H9 (cell line): Measurements from ENCODE around the gene TRMT44. TPM values are rescaled to one million over a fixed set of nuclear protein-coding genes. Genes with fewer than 3 reads are reported as not detected.

ENCODE experiments used
- DNase-seq: peaks from one replicate; pipeline ENCODE4 v3.0.0-alpha.2; 2017
- H2AFZ ChIP-seq: one replicate; pipeline ENCODE4 v1.6.1; 2013; ENCODE audit warnings: mild to moderate bottlenecking, low read length, control low read depth, moderate library complexity
- H2AK5ac ChIP-seq: 2 replicates; pipeline ENCODE4 v1.6.1; 2013; ENCODE audit warnings: low read length, control low read depth, mixed read lengths; ENCODE audit not compliant: insufficient read length
- H2BK120ac ChIP-seq: one replicate; pipeline ENCODE4 v1.6.1; 2013; ENCODE audit warnings: low read depth, mild to moderate bottlenecking, low read length, control low read depth, inconsistent platforms; ENCODE audit not compliant: poor library complexity, severe bottlenecking
- H2BK12ac ChIP-seq: 2 replicates; pipeline ENCODE4 v1.6.1; 2013; ENCODE audit warnings: low read length, control low read depth, mixed read lengths, low read depth; ENCODE audit not compliant: insufficient read length
- H2BK15ac ChIP-seq: 2 replicates; pipeline ENCODE4 v1.6.1; 2013; ENCODE audit warnings: low read depth, low read length, control low read depth
- H2BK20ac ChIP-seq: one replicate; pipeline ENCODE4 v1.6.1; 2013; ENCODE audit warnings: low read depth, mild to moderate bottlenecking, low read length, control low read depth, inconsistent platforms; ENCODE audit not compliant: poor library complexity, severe bottlenecking
- H2BK5ac ChIP-seq: 2 replicates; pipeline ENCODE4 v1.6.1; 2013; ENCODE audit warnings: low read length, control low read depth, mixed read lengths; ENCODE audit not compliant: insufficient read length
- H3K14ac ChIP-seq: 2 replicates; pipeline ENCODE4 v1.6.1; 2013; ENCODE audit warnings: low read length, control low read depth; ENCODE audit not compliant: insufficient read depth
- H3K18ac ChIP-seq: 2 replicates; pipeline ENCODE4 v1.6.1; 2013; ENCODE audit warnings: low read depth, mild to moderate bottlenecking, mixed read lengths, low read length, control low read depth; ENCODE audit not compliant: insufficient read length
- H3K23ac ChIP-seq: 2 replicates; pipeline ENCODE4 v1.6.1; 2013; ENCODE audit warnings: low read length, control low read depth, mixed read lengths, low read depth; ENCODE audit not compliant: insufficient read length
- H3K23me2 ChIP-seq: 2 replicates; pipeline ENCODE4 v1.6.1; 2013; ENCODE audit warnings: low read depth, mild to moderate bottlenecking, mixed read lengths, low read length, control low read depth; ENCODE audit not compliant: insufficient read length, poor library complexity, severe bottlenecking
- H3K27ac ChIP-seq: 2 replicates; pipeline ENCODE4 v1.5.1; 2013; ENCODE audit warnings: low read length, control low read depth, mixed read lengths, low read depth; ENCODE audit not compliant: insufficient read length
- H3K27me3 ChIP-seq: 2 replicates; pipeline ENCODE4 v1.6.1; 2013; ENCODE audit warnings: low read length, control low read depth, inconsistent platforms; ENCODE audit not compliant: insufficient read depth
- H3K4ac ChIP-seq: 2 replicates; pipeline ENCODE4 v1.6.1; 2013; ENCODE audit warnings: low read depth, mild to moderate bottlenecking, control low read depth, inconsistent platforms, low read length, moderate library complexity
- H3K4me1 ChIP-seq: 2 replicates; pipeline ENCODE4 v1.6.1; 2013; ENCODE audit warnings: low read length, control low read depth, inconsistent platforms; ENCODE audit not compliant: insufficient read depth
- H3K4me2 ChIP-seq: 2 replicates; pipeline ENCODE4 v1.6.1; 2013; ENCODE audit warnings: low read length, control low read depth, mixed read lengths; ENCODE audit not compliant: insufficient read length, insufficient read depth
- H3K56ac ChIP-seq: 2 replicates; pipeline ENCODE4 v1.6.1; 2013; ENCODE audit warnings: low read depth, mild to moderate bottlenecking, mixed read lengths, low read length, control low read depth; ENCODE audit not compliant: insufficient read length
- H3K79me1 ChIP-seq: 2 replicates; pipeline ENCODE4 v1.6.1; 2013; ENCODE audit warnings: low read depth, mild to moderate bottlenecking, moderate library complexity, low read length, control low read depth, inconsistent platforms; ENCODE audit not compliant: insufficient read depth, poor library complexity, severe bottlenecking
- H3K79me2 ChIP-seq: 2 replicates; pipeline ENCODE4 v1.6.1; 2013; ENCODE audit warnings: low read length, control low read depth, inconsistent platforms; ENCODE audit not compliant: insufficient read depth
- H3K9ac ChIP-seq: 2 replicates; pipeline ENCODE4 v1.6.1; 2013; ENCODE audit warnings: low read length, control low read depth, mixed read lengths; ENCODE audit not compliant: insufficient read length; ENCODE audit errors: extremely low read depth
- H3K9me3 ChIP-seq: one replicate; pipeline ENCODE4 v1.6.1; 2013; ENCODE audit warnings: low read depth, low read length, inconsistent platforms; ENCODE audit not compliant: control insufficient read depth
- H3T11ph ChIP-seq: one replicate; pipeline ENCODE4 v1.6.1; 2013; ENCODE audit warnings: mild to moderate bottlenecking, low read length, control low read depth, inconsistent platforms
- H4K20me1 ChIP-seq: one replicate; pipeline ENCODE4 v1.6.1; 2013; ENCODE audit not compliant: control insufficient read depth, insufficient read length, insufficient read depth
- H4K5ac ChIP-seq: 2 replicates; pipeline ENCODE4 v1.6.1; 2013; ENCODE audit warnings: low read depth, mild to moderate bottlenecking, mixed read lengths, low read length, control low read depth; ENCODE audit not compliant: insufficient read length
- H4K8ac ChIP-seq: replicated peaks from 2 replicates; pipeline ENCODE4 v1.6.1; 2013; ENCODE audit warnings: low read length, control low read depth, mixed read lengths, low read depth; ENCODE audit not compliant: insufficient read length
- H4K91ac ChIP-seq: 2 replicates; pipeline ENCODE4 v1.6.1; 2013; ENCODE audit warnings: low read depth, mild to moderate bottlenecking, moderate library complexity, mixed read lengths, low read length, control low read depth; ENCODE audit not compliant: insufficient read length
- H3K27ac Mint-ChIP-seq, 3 experiments: 2 replicates in 2 of 3; 3 replicates in 1 of 3; pipeline ENCODE4 v1.8.0; 2020 to 2021; ENCODE audit warnings: mixed read lengths in 3 of 3, mild to moderate bottlenecking in 1 of 3, moderate library complexity in 1 of 3
- H3K27me3 Mint-ChIP-seq: 2 replicates; pipeline ENCODE4 v1.8.0; 2021; ENCODE audit warnings: low read depth, mild to moderate bottlenecking, moderate library complexity, mixed read lengths
- H3K36me3 Mint-ChIP-seq, 3 experiments: 2 replicates in 2 of 3; 3 replicates in 1 of 3; pipeline ENCODE4 v1.8.0; 2020 to 2021; ENCODE audit warnings: low read depth in 3 of 3, mixed read lengths in 3 of 3; ENCODE audit not compliant: insufficient read depth in 1 of 3
- H3K4me1 Mint-ChIP-seq, 2 experiments: 2 replicates each; pipeline ENCODE4 v1.8.0; 2020; ENCODE audit warnings: mixed read lengths in 2 of 2
- H3K4me3 Mint-ChIP-seq, 2 experiments: 2 replicates in 1 of 2; 3 replicates in 1 of 2; pipeline ENCODE4 v1.8.0; 2020 to 2021; ENCODE audit warnings: mild to moderate bottlenecking in 2 of 2, mixed read lengths in 2 of 2, moderate library complexity in 1 of 2
- H3K9me3 Mint-ChIP-seq, 2 experiments: 2 replicates in 1 of 2; 3 replicates in 1 of 2; pipeline ENCODE4 v1.8.0; 2020; ENCODE audit warnings: mild to moderate bottlenecking in 2 of 2, mixed read lengths in 2 of 2, moderate library complexity in 1 of 2
- CTCF ChIP-seq: fragments of 200-600 bp; sonication (generic); conservative IDR thresholded peaks from 3 replicates; pipeline ENCODE4 v1.8.0; 2021; ENCODE audit warnings: antibody characterized with exemption, mild to moderate bottlenecking
- WGBS: extraction: QIAGEN DNeasy Blood & Tissue Kit; methylation state at CpG from one replicate; pipeline ENCODE4 v1.1.7; 2013; ENCODE audit warnings: missing lambda C conversion rate, low lambda C conversion rate, mixed read lengths; ENCODE audit not compliant: insufficient read length; ENCODE audit errors: extremely low coverage; 5-methylcytosine and 5-hydroxymethylcytosine counted together
- total RNA-seq: library from RNA; stranded (reverse); gene quantifications from 2 replicates; pipeline ENCODE4 v1.2.1, GENCODE V29; 2021

The TRMT44 gene
- total RNA-seq, 1 experiment from 2014 or later = 22.8 TPM

GRCh38 chr4:8403976-8404375 is 36.6 kb upstream of the TRMT44 start:
- DNase-seq = no peak
- Histone ChIP-seq H3K18ac (no peak overlapping the region), H3K4ac (no peak overlapping the region), H3K4me2 (no peak overlapping the region), H4K91ac (no peak overlapping the region), H3K9ac (no peak overlapping the region), H3T11ph (no peak overlapping the region), H3K4me1 (no peaks in the 10 kb centered on the region), H2AFZ (no peak overlapping the region), H3K27me3 (no peaks in the 10 kb centered on the region), H2BK20ac (no peak overlapping the region), H3K79me2 (no peaks in the 10 kb centered on the region), H4K8ac (no peak overlapping the region), H3K14ac (no peak overlapping the region), H3K27ac (no peak overlapping the region), H2BK15ac (no peak overlapping the region), H2AK5ac (no peak overlapping the region), H3K23ac (no peak overlapping the region), H3K56ac (no peak overlapping the region), H2BK5ac (no peak overlapping the region), H3K9me3 (no peaks in the 10 kb centered on the region), H2BK12ac (no peak overlapping the region), H4K20me1 (no peaks in the 10 kb centered on the region), H3K23me2 (no peaks in the 10 kb centered on the region), H3K79me1 (no peaks in the 10 kb centered on the region), H2BK120ac (no peak overlapping the region), H4K5ac (no peak overlapping the region)
- no peak overlapping the region for H3K27ac Mint-ChIP-seq
- peaks cover 3% of the 10 kb centered on the region for H3K27me3 Mint-ChIP-seq
- peaks cover 21 to 26% (median 26%) of the 10 kb centered on the region in 3 experiments for H3K36me3 Mint-ChIP-seq
- peaks cover 13 to 17% of the 10 kb centered on the region in 2 experiments for H3K9me3 Mint-ChIP-seq
- peaks cover 3 to 7% of the 10 kb centered on the region in 2 experiments for H3K4me1 Mint-ChIP-seq
- no peak overlapping the region for H3K4me3 Mint-ChIP-seq
- WGBS = no CpG with 5 or more reads among the region's 13 CpGs
- no peak for TF ChIP-seq CTCF
